ENCODE measurements around the gene XYLB. TPM values are rescaled to one million over a fixed set of nuclear protein-coding genes. Genes with fewer than 3 reads are reported as not detected.

XYLB gene
- total RNA-seq, 1 experiment from 2014 or later: 14.0 TPM

GRCh38 chr3:38450853-38451252 is 104.3 kb downstream of the XYLB start:
- BruUV-seq (replicated peaks): no TSS peak

DNA sequence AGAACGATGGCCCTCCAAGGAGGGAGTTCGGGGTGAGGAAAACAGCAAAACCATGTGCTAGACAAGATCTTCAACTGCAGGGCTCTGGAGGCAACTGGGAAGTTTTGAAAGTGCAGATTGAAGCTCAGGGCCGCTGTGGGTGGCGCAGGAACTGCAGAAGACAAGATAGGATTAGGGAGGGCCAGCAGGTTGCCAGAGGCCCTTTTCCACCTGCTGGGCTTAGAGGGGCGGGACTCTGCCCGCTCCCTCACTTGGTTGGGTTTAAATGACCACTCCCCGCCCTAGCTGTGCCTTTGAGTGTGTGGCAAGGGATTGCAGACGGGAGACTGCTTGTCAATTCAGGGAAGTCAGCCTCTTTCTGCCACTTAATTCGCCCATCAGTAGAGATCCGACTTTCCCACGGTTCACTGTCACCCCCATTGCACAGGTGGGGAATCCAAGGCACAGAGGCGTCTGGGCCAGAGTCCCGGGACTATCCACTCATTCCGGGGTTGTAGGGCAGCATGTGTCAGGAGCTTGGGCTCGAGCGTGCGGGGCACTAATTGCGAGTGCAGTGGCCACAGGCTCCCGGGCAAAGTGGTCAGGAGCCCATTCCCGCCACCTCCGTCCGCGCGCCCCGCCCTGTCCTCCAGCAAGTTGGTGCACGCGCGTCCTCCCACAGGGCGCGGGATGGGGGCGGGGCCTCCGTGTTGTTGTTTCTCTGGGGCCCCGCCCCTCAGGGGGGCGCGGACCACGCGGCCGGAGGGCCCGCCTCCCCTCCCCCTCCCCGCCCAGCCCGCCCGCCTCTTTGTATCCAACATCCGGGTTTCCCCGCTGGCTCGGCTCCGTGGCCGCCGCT is 106.7 kb downstream of the XYLB start, which contains the start of gene ACVR2B:
TSS of gene ACVR2B (plus strand) at position 816 of the 838 bp plus-strand sequence. CDS start 433 bp downstream, outside the sequence.
- ATAC-seq (peak; percentile 67), DNase-seq (ENCODE audit: low read depth, low spot score) (peak; percentile 54)
- intact Hi-C loops (cut with micrococcal nuclease): loop anchor here (10.0 kb wide), 2 partner anchors 98 to 318 kb away; partner anchors contain the start of genes ACAA1 and MYD88

More at GRCh38 chr3:38450853-38451252, 104.3 kb downstream of the XYLB start:
- H3K9ac ChIP-seq (ENCODE audit: low read length): no peak overlapping the region
- intact Hi-C loops (cut with micrococcal nuclease): loop anchor here (10.0 kb wide), 2 partner anchors 96 to 316 kb away; partner anchors contain the start of genes ACAA1 and MYD88
- H3K79me2 ChIP-seq (ENCODE audit: insufficient read depth, low read length): peaks cover 14% of the 10 kb centered on the region
- no peak overlapping the region for H3K4me2 ChIP-seq (ENCODE audit: low read length)
- H3K4me3 ChIP-seq (replicated peaks in 1 of 2; ENCODE audit: low read depth in 1 of 2, low read length in 2 of 2): no peak overlapping the region
- H4K20me1 ChIP-seq (ENCODE audit: insufficient read depth): no peaks in the 10 kb centered on the region
- no peaks in the 10 kb centered on the region for H3K36me3 ChIP-seq (ENCODE audit: control insufficient read depth in 1 of 2, insufficient read depth in 2 of 2, low read length in 2 of 2)
- no peak overlapping the region for H2AFZ ChIP-seq (ENCODE audit: low read depth, low read length, poor library complexity, severe bottlenecking)
- POLR2A ChIA-PET: no interaction called here
- no peaks in the 10 kb centered on the region for H3K9me2 ChIP-seq (ENCODE audit: insufficient read depth)
- H3K27ac ChIP-seq (ENCODE audit: low read depth, low read length): no peak overlapping the region
- no peak for DNase-seq (ENCODE audit: low read depth, low spot score)
- RAD21 ChIA-PET (ENCODE audit: low non-redundant PET in 1 of 2, low total read pairs in 2 of 2, uncharacterized antibody in 2 of 2, unreplicated experiment in 2 of 2): no interaction called here
- CTCF ChIA-PET: no interaction called here
- no peak for ATAC-seq
- H3K4me1 ChIP-seq (ENCODE audit: control insufficient read depth in 1 of 2, insufficient read depth in 2 of 2, low read length in 2 of 2): peaks cover 9 to 23% of the 10 kb centered on the region in 2 experiments
- TF ChIP-seq JUND (IDR thresholded peaks at IDR 0.05) (no peak), POLR2AphosphoS5 (IDR thresholded peaks at IDR 0.05; ENCODE audit: low read depth, low read length) (no peak)
- no peaks in the 10 kb centered on the region for H3K9me3 ChIP-seq (ENCODE audit: control insufficient read depth in 1 of 2, insufficient read depth in 1 of 2, low read depth in 1 of 2, low read length in 2 of 2)
- no peaks in the 10 kb centered on the region for H3K27me3 ChIP-seq (ENCODE audit: insufficient read depth, low read length)

More for the DNA sequence above, 106.7 kb downstream of the XYLB start, which contains the start of gene ACVR2B:
- peaks cover 37% of the 10 kb centered on the region for H3K79me2 ChIP-seq (ENCODE audit: insufficient read depth, low read length)
- H3K4me1 ChIP-seq (ENCODE audit: control insufficient read depth in 1 of 2, insufficient read depth in 2 of 2, low read length in 2 of 2): peaks cover 23 to 48% of the 10 kb centered on the region in 2 experiments
- H3K4me3 ChIP-seq (replicated peaks in 1 of 2; ENCODE audit: low read depth in 1 of 2, low read length in 2 of 2): peak within 1 kb of the TSS; percentile 77 to 84
- TF ChIP-seq SIN3A (IDR thresholded peaks at IDR 0.05; ENCODE audit: low read depth): peak; percentile 60; the same call in 1 of the 2 replicates
- TF ChIP-seq POLR2AphosphoS5 (IDR thresholded peaks at IDR 0.05; ENCODE audit: low read depth, low read length): no peak
- TF ChIP-seq, protein P1, sequence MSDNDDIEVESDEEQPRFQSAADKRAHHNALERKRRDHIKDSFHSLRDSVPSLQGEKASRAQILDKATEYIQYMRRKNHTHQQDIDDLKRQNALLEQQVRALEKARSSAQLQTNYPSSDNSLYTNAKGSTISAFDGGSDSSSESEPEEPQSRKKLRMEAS (IDR thresholded peaks at IDR 0.05): peak; percentile 75
- TF ChIP-seq YY1 (IDR thresholded peaks at IDR 0.05; ENCODE audit: extremely low read depth, insufficient replicate concordance, low read depth, low read length): peak; percentile 79
- no peak for TF ChIP-seq JUND (IDR thresholded peaks at IDR 0.05)
- H3K27ac ChIP-seq (ENCODE audit: low read depth, low read length): peak within 1 kb of the TSS; percentile 97
- no peaks in the 10 kb centered on the region for H3K27me3 ChIP-seq (ENCODE audit: insufficient read depth, low read length)
- ChIA-PET POLR2A (interaction anchor here (1.3 kb wide), 1 partner anchor 106 kb away, joined by 4 read pairs; the partner anchor contains the start of gene XYLB), RAD21 (ENCODE audit: low non-redundant PET in 1 of 2, low total read pairs in 2 of 2, uncharacterized antibody in 2 of 2, unreplicated experiment in 2 of 2) (no interaction called here), CTCF (interaction anchor here (1.3 kb wide), 1 partner anchor 107 kb away, joined by 5 read pairs; the partner anchor contains the start of gene XYLB)
- no peaks in the 10 kb centered on the region for H3K9me2 ChIP-seq (ENCODE audit: insufficient read depth)
- H3K4me2 ChIP-seq (ENCODE audit: low read length): peak within 1 kb of the TSS; percentile 97
- no peaks in the 10 kb centered on the region for H4K20me1 ChIP-seq (ENCODE audit: insufficient read depth)
- no peaks in the 10 kb centered on the region for H3K9me3 ChIP-seq (ENCODE audit: control insufficient read depth in 1 of 2, insufficient read depth in 1 of 2, low read depth in 1 of 2, low read length in 2 of 2)
- peak within 1 kb of the TSS; percentile 90 for H3K9ac ChIP-seq (ENCODE audit: low read length)
- BruUV-seq (replicated peaks): TSS peak; percentile 34
- H2AFZ ChIP-seq (ENCODE audit: low read depth, low read length, poor library complexity, severe bottlenecking): no peak within 1 kb of the TSS
- H3K36me3 ChIP-seq (ENCODE audit: control insufficient read depth in 1 of 2, insufficient read depth in 2 of 2, low read length in 2 of 2): no peaks in the 10 kb centered on the region
